CD4-positive, alpha-beta T cell treated with Interleukin-21 for 1 hour (primary cell): ENCODE measurements around the gene PCGF1.
"Not testable (repeated sequence)": the region's sequence is repeated elsewhere in the genome, so short reads cannot be mapped to it uniquely, and the experiment has no call there.

Experiments
- DNase-seq: peaks from one replicate; pipeline ENCODE4 v3.0.0-alpha.2; 2020

The PCGF1 gene

GRCh38 chr2:74471332-74472065, 36.0 kb downstream of the PCGF1 start:
- DNase-seq: no peak

- DNase-seq: not testable (repeated sequence)
These were observed 36.8 kb downstream of the PCGF1 start for GRCh38 chr2:74470742-74471141.

GRCh38 chr2:74464406-74464805, 43.1 kb downstream of the PCGF1 start:
- no peak for DNase-seq

GRCh38 chr2:74462786-74463105, 44.7 kb downstream of the PCGF1 start:
- no peak for DNase-seq

- DNase-seq: no peak
These were observed 45.3 kb downstream of the PCGF1 start for GRCh38 chr2:74462054-74462785.

GRCh38 chr2:74461187-74462053, 46.1 kb downstream of the PCGF1 start:
- no peak for DNase-seq

GRCh38 chr2:74460187-74460586, 47.3 kb downstream of the PCGF1 start:
- DNase-seq: not testable (repeated sequence)

GRCh38 chr2:74459503-74460118, 47.9 kb downstream of the PCGF1 start:
- DNase-seq: not testable (repeated sequence)

- no peak for DNase-seq
These were observed 48.5 kb downstream of the PCGF1 start for GRCh38 chr2:74458938-74459363.

- DNase-seq: peak; percentile 100
These were observed 49.2 kb downstream of the PCGF1 start, which contains the start of gene WBP1 for GRCh38 chr2:74458132-74458937. Gene WBP1, plus strand, starts transcription at chr2:74458438. Its CDS starts 165 bp downstream, at chr2:74458603.

GRCh38 chr2:74457549-74458131, 49.9 kb downstream of the PCGF1 start:
- DNase-seq: peak; percentile 86

- DNase-seq: no peak
These were observed 50.4 kb downstream of the PCGF1 start for GRCh38 chr2:74457129-74457548.
